OCI-LY3 (cell line): ENCODE results near the gene CRYL1.

Experiments
- EZH2phosphoT487 ChIP-seq: fragments of 200-600 bp; shearing (Covaris generic); IDR thresholded peaks from 2 replicates; pipeline ENCODE4 v1.6.1; 2018; ENCODE audit warnings: antibody characterized with exemption, mixed run types, low read depth
- TF ChIP-seq, protein P1 (sequence below): fragments of 200-600, 300-600 bp; sonication (generic); IDR thresholded peaks from 2 replicates; pipeline ENCODE4 v1.5.1; 2014; ENCODE audit warnings: antibody characterized with exemption, low read length, low read depth

DNA sequence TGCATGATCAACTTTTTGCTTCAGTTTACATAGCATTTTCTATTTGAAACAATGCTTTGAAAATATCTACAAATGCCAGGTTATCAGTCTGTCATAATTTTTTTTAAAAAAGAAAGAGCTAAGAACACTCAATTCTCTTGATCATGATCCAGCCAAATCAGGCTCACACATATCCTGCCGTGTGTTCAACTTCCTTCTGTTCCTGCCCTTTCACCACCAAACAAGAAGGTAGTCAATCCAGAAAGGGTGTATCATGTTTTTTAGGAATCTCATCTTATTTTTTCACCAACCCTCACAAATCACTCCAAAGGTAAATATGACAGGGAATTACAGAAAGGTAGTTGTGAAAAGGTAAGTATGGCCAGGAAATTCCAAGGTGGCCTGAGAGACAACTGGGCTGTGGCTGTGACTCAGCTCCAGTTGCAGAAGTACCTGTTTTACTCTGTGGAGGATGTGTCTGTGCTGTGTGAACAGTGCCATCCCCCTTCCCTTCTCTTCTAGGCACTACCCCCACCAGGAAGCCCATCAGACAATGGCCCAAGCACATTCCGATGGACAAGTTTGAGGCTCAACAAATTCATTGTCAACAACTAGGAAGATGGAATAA lies 154.7 kb downstream of the CRYL1 start:
- TF ChIP-seq, protein P1, sequence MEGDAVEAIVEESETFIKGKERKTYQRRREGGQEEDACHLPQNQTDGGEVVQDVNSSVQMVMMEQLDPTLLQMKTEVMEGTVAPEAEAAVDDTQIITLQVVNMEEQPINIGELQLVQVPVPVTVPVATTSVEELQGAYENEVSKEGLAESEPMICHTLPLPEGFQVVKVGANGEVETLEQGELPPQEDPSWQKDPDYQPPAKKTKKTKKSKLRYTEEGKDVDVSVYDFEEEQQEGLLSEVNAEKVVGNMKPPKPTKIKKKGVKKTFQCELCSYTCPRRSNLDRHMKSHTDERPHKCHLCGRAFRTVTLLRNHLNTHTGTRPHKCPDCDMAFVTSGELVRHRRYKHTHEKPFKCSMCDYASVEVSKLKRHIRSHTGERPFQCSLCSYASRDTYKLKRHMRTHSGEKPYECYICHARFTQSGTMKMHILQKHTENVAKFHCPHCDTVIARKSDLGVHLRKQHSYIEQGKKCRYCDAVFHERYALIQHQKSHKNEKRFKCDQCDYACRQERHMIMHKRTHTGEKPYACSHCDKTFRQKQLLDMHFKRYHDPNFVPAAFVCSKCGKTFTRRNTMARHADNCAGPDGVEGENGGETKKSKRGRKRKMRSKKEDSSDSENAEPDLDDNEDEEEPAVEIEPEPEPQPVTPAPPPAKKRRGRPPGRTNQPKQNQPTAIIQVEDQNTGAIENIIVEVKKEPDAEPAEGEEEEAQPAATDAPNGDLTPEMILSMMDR: no peak
- TF ChIP-seq EZH2phosphoT487: no peak
